K562 (cell line): ENCODE data around the gene CLEC17A. TPM values are rescaled to one million over a fixed set of nuclear protein-coding genes. Genes with fewer than 3 reads are reported as not detected.

Experiments
- CHD4 ChIP-seq: fragments of 200-600 bp; sonication (generic); IDR thresholded peaks from 3 replicates; pipeline ENCODE4 v1.6.1; 2012; ENCODE audit warnings: low read depth, mild to moderate bottlenecking, mixed read lengths, low read length, inconsistent platforms; ENCODE audit not compliant: insufficient read depth, insufficient replicate concordance, poor library complexity, severe bottlenecking
- CSDE1 ChIP-seq, 2 experiments: fragments of 450-650 bp; IDR thresholded peaks; 2 replicates each; pipeline ENCODE4 v1.6.1; 2016; ENCODE audit warnings: mild to moderate bottlenecking in 1 of 2
- GABPB2 ChIP-seq: fragments of 250-450 bp; sonication (Bioruptor Pico); conservative IDR thresholded peaks from 2 replicates; pipeline ENCODE4 v1.5.1; 2021; ENCODE audit warnings: mild to moderate bottlenecking
- GMEB1 ChIP-seq: fragments of 250-450 bp; sonication (Bioruptor Pico); IDR thresholded peaks from 2 replicates; pipeline ENCODE4 v1.4.0; 2020; ENCODE audit warnings: mild to moderate bottlenecking
- KDM2B ChIP-seq: fragments of 250-450 bp; sonication (Bioruptor Pico); IDR thresholded peaks from 2 replicates; pipeline ENCODE4 v1.8.0; 2021; ENCODE audit warnings: mild to moderate bottlenecking, moderate library complexity
- L3MBTL2 ChIP-seq: fragments of 450-650 bp; IDR thresholded peaks from 2 replicates; pipeline ENCODE4 v1.6.1; 2016; ENCODE audit warnings: mild to moderate bottlenecking, moderate library complexity
- LCOR ChIP-seq: sonication (generic); formaldehyde crosslinking; IDR thresholded peaks from 2 replicates; pipeline ENCODE4 v1.8.0; 2022; ENCODE audit warnings: mild to moderate bottlenecking, missing genetic modification reagents
- MXI1 ChIP-seq: IDR thresholded peaks from 2 replicates; pipeline ENCODE4 v1.6.1; 2011; ENCODE audit warnings: low read depth, mild to moderate bottlenecking, improper control_type of control experiment, low read length
- NCOR1 ChIP-seq: fragments of 450-650 bp; IDR thresholded peaks from 2 replicates; pipeline ENCODE4 v1.6.1; 2016; ENCODE audit warnings: mild to moderate bottlenecking, moderate library complexity
- PHB ChIP-seq: fragments of 250-450 bp; sonication (Bioruptor Pico); IDR thresholded peaks from 2 replicates; pipeline ENCODE4 v1.5.0; 2021
- PRPF4 ChIP-seq: fragments of 200-400 bp; formaldehyde crosslinking; IDR thresholded peaks from one replicate; pipeline ENCODE4 v1.6.1; 2017; ENCODE audit warnings: low read length, low read depth, mild to moderate bottlenecking; ENCODE audit not compliant: insufficient read depth, poor library complexity, severe bottlenecking
- ZNF121 ChIP-seq: sonication (generic); formaldehyde crosslinking; conservative IDR thresholded peaks from 2 replicates; pipeline ENCODE4 v1.8.0; 2022; ENCODE audit warnings: missing genetic modification reagents
- ZNF696 ChIP-seq: fragments of 250-450 bp; sonication (Bioruptor Pico); conservative IDR thresholded peaks from 2 replicates; pipeline ENCODE4 v1.4.0; 2020; ENCODE audit warnings: mild to moderate bottlenecking, moderate library complexity
- ZNF717 ChIP-seq: fragments of 250-450 bp; sonication (Bioruptor Pico); IDR thresholded peaks from 2 replicates; pipeline ENCODE4 v1.5.0; 2021
- polyA plus RNA-seq, 8 experiments: library from polyadenylated mRNA; depleted of rRNA in 4 of 8; stranded (reverse) in 5 of 8; unstranded in 3 of 8; fragments of >200 nt; fragmentation: Nextera tagmentation in 2 of 8; fragmentation: Illumina TruSeq in 1 of 8; extraction: Ambion mirVana in 2 of 8; extraction: Trizol in 1 of 8; gene quantifications; 2 replicates each; pipeline versions ENCODE4 v1.2.1 to v1.2.3, GENCODE V29; 2011 to 2014; ENCODE audit warnings: inconsistent platforms in 1 of 8, missing spikeins in 1 of 8
- total RNA-seq, 7 experiments: library from RNA; depleted of rRNA in 6 of 7; stranded (reverse); fragments of >200 nt in 6 of 7; fragmentation: Illumina TruSeq in 2 of 7; extraction: Trizol in 2 of 7; gene quantifications; 2 replicates each; pipeline versions ENCODE4 v1.2.1 to v1.2.3, GENCODE V29; 2011 to 2021; ENCODE audit warnings: low replicate concordance in 1 of 7
- TF ChIP-seq, protein P1 (sequence below): fragments of 450-650 bp; IDR thresholded peaks from 2 replicates; pipeline ENCODE4 v1.6.1; 2018; ENCODE audit not compliant: partially characterized antibody
- TF ChIP-seq, protein P2 (sequence below): fragments of 250-450 bp; sonication (Bioruptor Pico); IDR thresholded peaks from 2 replicates; pipeline ENCODE4 v1.4.0; 2020

Gene CLEC17A
- total and polyA plus RNA-seq, 9 of the 15 experiments (the other 6 are each of a cell fraction or from before 2014, with no cell fraction given), result 0.03 TPM; not detected in 8

- no peak for TF ChIP-seq GMEB1
- no peak for TF ChIP-seq L3MBTL2
- TF ChIP-seq MXI1, result no peak
- no peak for TF ChIP-seq KDM2B (CRISPR knock-in tag)
- TF ChIP-seq ZNF717 (CRISPR knock-in tag), result no peak
- no peak for TF ChIP-seq GABPB2 (CRISPR knock-in tag)
- peak; percentile 41 for TF ChIP-seq NCOR1
- TF ChIP-seq, protein P1, sequence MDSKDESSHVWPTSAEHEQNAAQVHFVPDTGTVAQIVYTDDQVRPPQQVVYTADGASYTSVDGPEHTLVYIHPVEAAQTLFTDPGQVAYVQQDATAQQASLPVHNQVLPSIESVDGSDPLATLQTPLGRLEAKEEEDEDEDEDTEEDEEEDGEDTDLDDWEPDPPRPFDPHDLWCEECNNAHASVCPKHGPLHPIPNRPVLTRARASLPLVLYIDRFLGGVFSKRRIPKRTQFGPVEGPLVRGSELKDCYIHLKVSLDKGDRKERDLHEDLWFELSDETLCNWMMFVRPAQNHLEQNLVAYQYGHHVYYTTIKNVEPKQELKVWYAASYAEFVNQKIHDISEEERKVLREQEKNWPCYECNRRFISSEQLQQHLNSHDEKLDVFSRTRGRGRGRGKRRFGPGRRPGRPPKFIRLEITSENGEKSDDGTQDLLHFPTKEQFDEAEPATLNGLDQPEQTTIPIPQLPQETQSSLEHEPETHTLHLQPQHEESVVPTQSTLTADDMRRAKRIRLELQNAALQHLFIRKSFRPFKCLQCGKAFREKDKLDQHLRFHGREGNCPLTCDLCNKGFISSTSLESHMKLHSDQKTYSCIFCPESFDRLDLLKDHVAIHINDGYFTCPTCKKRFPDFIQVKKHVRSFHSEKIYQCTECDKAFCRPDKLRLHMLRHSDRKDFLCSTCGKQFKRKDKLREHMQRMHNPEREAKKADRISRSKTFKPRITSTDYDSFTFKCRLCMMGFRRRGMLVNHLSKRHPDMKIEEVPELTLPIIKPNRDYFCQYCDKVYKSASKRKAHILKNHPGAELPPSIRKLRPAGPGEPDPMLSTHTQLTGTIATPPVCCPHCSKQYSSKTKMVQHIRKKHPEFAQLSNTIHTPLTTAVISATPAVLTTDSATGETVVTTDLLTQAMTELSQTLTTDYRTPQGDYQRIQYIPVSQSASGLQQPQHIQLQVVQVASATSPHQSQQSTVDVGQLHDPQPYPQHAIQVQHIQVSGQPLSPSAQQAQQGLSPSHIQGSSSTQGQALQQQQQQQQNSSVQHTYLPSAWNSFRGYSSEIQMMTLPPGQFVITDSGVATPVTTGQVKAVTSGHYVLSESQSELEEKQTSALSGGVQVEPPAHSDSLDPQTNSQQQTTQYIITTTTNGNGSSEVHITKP, result no peak
- TF ChIP-seq CSDE1 (IDR thresholded peaks at IDR 0.05), result no peak
- peak; percentile 86 for TF ChIP-seq ZNF121 (CRISPR knock-in tag)
- no peak for TF ChIP-seq PHB (CRISPR knock-in tag)
- peak; percentile 88 for TF ChIP-seq CHD4
- no peak for TF ChIP-seq PRPF4
- TF ChIP-seq ZNF696 (CRISPR knock-in tag), result no peak
- TF ChIP-seq LCOR, result no peak
- TF ChIP-seq, protein P2, sequence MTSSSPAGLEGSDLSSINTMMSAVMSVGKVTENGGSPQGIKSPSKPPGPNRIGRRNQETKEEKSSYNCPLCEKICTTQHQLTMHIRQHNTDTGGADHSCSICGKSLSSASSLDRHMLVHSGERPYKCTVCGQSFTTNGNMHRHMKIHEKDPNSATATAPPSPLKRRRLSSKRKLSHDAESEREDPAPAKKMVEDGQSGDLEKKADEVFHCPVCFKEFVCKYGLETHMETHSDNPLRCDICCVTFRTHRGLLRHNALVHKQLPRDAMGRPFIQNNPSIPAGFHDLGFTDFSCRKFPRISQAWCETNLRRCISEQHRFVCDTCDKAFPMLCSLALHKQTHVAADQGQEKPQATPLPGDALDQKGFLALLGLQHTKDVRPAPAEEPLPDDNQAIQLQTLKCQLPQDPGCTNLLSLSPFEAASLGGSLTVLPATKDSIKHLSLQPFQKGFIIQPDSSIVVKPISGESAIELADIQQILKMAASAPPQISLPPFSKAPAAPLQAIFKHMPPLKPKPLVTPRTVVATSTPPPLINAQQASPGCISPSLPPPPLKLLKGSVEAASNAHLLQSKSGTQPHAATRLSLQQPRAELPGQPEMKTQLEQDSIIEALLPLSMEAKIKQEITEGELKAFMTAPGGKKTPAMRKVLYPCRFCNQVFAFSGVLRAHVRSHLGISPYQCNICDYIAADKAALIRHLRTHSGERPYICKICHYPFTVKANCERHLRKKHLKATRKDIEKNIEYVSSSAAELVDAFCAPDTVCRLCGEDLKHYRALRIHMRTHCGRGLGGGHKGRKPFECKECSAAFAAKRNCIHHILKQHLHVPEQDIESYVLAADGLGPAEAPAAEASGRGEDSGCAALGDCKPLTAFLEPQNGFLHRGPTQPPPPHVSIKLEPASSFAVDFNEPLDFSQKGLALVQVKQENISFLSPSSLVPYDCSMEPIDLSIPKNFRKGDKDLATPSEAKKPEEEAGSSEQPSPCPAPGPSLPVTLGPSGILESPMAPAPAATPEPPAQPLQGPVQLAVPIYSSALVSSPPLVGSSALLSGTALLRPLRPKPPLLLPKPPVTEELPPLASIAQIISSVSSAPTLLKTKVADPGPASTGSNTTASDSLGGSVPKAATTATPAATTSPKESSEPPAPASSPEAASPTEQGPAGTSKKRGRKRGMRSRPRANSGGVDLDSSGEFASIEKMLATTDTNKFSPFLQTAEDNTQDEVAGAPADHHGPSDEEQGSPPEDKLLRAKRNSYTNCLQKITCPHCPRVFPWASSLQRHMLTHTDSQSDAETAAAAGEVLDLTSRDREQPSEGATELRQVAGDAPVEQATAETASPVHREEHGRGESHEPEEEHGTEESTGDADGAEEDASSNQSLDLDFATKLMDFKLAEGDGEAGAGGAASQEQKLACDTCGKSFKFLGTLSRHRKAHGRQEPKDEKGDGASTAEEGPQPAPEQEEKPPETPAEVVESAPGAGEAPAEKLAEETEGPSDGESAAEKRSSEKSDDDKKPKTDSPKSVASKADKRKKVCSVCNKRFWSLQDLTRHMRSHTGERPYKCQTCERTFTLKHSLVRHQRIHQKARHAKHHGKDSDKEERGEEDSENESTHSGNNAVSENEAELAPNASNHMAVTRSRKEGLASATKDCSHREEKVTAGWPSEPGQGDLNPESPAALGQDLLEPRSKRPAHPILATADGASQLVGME, result no peak
These were observed 2.2 kb upstream of the CLEC17A start (continued) for GRCh38 chr19:14580623-14581237.
